ENCODE data around the gene TNRC6C. TPM values are rescaled to one million over a fixed set of nuclear protein-coding genes. Genes with fewer than 3 reads are reported as not detected.

The TNRC6C gene
- total RNA-seq, 1 donor from 2014 or later = 27.0 TPM

DNA sequence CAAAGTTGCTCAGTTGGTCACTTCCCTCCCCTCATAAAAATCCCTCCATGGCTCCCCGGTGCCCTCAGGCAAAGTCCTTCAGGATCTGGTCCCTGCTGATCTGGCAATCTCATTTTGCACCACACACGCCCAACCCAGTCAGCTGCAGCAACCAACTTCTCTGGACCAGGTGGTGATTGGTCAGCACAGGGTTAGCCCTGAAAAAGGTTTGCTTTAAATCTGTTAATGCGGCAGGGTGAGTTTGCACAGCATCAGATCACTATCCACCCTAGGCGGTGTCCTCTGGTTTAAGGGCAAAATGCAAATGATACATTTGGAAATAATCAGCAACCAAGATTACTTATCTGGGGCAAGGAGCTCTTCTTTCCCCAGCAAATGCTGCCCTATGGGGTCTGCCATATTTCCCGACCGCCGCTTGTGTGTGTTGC lies 42.9 kb upstream of the TNRC6C start:
- Mint-ChIP-seq H3K4me1 (peaks cover 19% of the 10 kb centered on the region), H3K27ac (no peak overlapping the region), H3K4me3 (no peak overlapping the region), H3K36me3 (no peaks in the 10 kb centered on the region), H3K27me3 (ENCODE audit: low read depth) (peaks cover 68% of the 10 kb centered on the region), H3K9me3 (peaks cover 27% of the 10 kb centered on the region)
- TF ChIP-seq, protein P1, sequence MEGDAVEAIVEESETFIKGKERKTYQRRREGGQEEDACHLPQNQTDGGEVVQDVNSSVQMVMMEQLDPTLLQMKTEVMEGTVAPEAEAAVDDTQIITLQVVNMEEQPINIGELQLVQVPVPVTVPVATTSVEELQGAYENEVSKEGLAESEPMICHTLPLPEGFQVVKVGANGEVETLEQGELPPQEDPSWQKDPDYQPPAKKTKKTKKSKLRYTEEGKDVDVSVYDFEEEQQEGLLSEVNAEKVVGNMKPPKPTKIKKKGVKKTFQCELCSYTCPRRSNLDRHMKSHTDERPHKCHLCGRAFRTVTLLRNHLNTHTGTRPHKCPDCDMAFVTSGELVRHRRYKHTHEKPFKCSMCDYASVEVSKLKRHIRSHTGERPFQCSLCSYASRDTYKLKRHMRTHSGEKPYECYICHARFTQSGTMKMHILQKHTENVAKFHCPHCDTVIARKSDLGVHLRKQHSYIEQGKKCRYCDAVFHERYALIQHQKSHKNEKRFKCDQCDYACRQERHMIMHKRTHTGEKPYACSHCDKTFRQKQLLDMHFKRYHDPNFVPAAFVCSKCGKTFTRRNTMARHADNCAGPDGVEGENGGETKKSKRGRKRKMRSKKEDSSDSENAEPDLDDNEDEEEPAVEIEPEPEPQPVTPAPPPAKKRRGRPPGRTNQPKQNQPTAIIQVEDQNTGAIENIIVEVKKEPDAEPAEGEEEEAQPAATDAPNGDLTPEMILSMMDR (IDR thresholded peaks at IDR 0.05; ENCODE audit: unreplicated experiment) = no peak
- DNase-seq (ENCODE audit: low spot score in 2 of 2, unreplicated experiment in 2 of 2) = no peak

DNA sequence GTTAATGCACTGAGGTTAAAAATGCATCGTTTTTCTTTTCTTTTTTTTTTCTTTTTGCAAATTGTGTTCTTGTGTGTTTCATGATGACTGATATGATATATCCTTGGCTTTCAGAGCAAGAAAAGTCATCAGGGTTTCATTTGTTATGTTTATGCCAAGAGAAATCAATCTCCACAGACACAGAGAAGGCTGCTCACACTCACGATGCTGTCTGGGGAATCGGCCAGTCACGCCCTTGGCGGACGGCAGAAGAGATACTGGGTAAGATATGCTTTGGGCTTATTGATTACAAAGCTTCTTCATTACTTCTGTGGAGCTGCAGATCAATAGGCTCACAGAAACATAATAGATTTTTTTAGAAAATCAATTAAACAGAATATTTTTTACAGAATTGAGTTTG lies 42.2 kb upstream of the TNRC6C start:
- Mint-ChIP-seq H3K27me3 (ENCODE audit: low read depth) (peaks cover 62% of the 10 kb centered on the region), H3K4me1 (peaks cover 19% of the 10 kb centered on the region), H3K4me3 (no peak overlapping the region), H3K9me3 (peaks cover 23% of the 10 kb centered on the region), H3K27ac (no peak overlapping the region), H3K36me3 (no peaks in the 10 kb centered on the region)
- TF ChIP-seq, protein P1 (IDR thresholded peaks at IDR 0.05; ENCODE audit: unreplicated experiment) = no peak
- no peak for DNase-seq (ENCODE audit: low spot score in 2 of 2, unreplicated experiment in 2 of 2)

DNA sequence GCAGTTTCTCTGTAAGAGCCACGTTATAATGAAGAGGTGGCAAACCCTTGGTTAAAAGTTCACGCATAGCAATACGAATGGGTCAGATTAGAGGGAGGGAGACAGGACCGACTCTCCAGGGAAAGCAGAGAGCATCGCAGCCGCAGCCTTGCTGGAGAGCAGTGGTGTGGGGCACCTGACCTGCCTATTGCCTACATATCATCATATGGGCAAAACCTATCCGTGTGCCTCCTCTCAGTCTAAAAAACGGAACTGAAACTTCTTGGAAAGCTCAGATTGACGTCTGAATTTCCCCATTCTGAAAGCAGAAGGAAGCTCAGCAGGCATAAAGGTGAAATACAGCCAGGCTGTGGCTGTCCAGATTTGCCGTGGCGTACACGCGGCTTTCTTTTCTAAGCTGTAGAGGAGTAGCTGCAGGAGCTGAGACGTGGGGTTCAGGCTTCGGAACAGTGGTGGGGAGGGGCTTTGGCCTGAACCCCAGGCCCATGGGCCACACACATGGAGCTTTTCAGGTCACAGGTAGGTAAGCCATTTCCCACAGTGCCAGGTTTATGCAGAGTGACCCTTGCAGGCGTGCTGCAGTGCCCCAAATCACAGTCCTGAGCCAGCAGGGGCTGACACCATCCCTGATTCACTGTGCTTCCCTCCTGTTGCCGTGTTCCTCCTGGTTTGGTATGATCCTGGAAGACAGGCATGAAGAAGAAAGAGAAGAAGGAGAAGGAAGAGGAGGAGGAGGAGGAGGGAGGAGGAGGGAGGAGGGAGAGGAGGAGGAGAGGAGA lies 41.6 kb upstream of the TNRC6C start:
- H3K4me1 Mint-ChIP-seq = peaks cover 19% of the 10 kb centered on the region
- H3K36me3 Mint-ChIP-seq = peaks cover 3% of the 10 kb centered on the region
- TF ChIP-seq, protein P1 (IDR thresholded peaks at IDR 0.05; ENCODE audit: unreplicated experiment) = no peak
- H3K27me3 Mint-ChIP-seq (ENCODE audit: low read depth) = peaks cover 60% of the 10 kb centered on the region
- DNase-seq (ENCODE audit: low spot score in 2 of 2, unreplicated experiment in 2 of 2) = no peak
- H3K4me3 Mint-ChIP-seq = no peak overlapping the region
- H3K9me3 Mint-ChIP-seq = peaks cover 21% of the 10 kb centered on the region
- H3K27ac Mint-ChIP-seq = no peak overlapping the region

DNA sequence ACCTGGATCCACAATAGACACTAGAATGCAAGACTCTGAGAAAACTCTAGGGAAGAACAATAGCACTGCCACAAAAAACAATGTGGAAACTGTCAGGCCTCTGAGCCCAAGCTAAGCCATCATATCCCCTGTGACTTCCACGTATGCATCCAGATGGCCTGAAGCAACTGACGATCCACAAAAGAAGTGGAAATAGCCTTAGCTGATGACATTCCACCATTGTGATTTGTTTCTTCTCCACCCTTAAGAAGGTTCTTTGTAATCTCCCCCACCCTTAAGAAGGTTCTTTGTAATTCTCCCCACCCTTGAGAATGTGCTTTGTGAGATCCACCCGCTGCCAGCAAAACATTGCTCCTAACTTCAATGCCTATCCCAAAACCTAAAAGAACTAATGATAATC lies 39.2 kb upstream of the TNRC6C start:
- H3K27ac Mint-ChIP-seq = no peak overlapping the region

DNA sequence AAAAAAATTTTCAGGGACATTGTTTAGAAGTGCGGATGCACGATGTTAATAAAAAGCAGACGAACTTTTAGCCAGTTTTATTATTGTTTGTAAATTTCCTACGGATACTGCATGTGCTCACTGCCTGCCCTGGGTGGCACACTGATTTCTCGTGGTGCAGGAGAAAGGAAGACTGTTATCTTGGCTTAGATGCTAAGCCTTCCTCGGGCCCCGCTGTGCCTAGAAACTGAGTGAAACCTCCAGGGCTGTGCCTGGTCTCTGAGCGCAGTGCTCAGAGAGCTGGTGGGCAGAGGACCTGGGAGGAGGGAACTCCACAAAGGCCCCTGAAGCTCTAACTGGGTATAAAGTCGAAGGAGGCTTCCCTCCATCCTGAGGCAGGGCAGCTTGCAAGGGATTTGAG lies 35.4 kb upstream of the TNRC6C start:
- TF ChIP-seq, protein P1 (IDR thresholded peaks at IDR 0.05; ENCODE audit: unreplicated experiment) = no peak
- Mint-ChIP-seq H3K36me3 (peaks cover 3% of the 10 kb centered on the region), H3K27me3 (ENCODE audit: low read depth) (peaks cover 66% of the 10 kb centered on the region), H3K4me1 (peaks cover 14% of the 10 kb centered on the region), H3K27ac (no peak overlapping the region), H3K4me3 (no peak overlapping the region), H3K9me3 (peaks cover 15% of the 10 kb centered on the region)
- no peak for DNase-seq (ENCODE audit: low spot score in 2 of 2, unreplicated experiment in 2 of 2)

More for the DNA sequence above, 39.2 kb upstream of the TNRC6C start:
- Mint-ChIP-seq H3K4me1 (peaks cover 22% of the 10 kb centered on the region), H3K36me3 (peaks cover 3% of the 10 kb centered on the region), H3K27me3 (ENCODE audit: low read depth) (peaks cover 67% of the 10 kb centered on the region), H3K9me3 (peaks cover 15% of the 10 kb centered on the region), H3K4me3 (no peak overlapping the region)
- TF ChIP-seq, protein P1 (IDR thresholded peaks at IDR 0.05; ENCODE audit: unreplicated experiment) = no peak
- no peak for DNase-seq (ENCODE audit: low spot score in 2 of 2, unreplicated experiment in 2 of 2)
